Choroid plexus epithelial cell (primary cell): Measurements from ENCODE around the gene UBE2D3.

Experiments used
- DNase-seq: peaks from one replicate; pipeline ENCODE4 v3.0.0-alpha.2; 2010; ENCODE audit warnings: low read depth
- H3K4me3 ChIP-seq: 2 replicates; pipeline ENCODE4 v1.5.1; 2011; ENCODE audit warnings: low read depth, mild to moderate bottlenecking, control low read depth, low read length, moderate library complexity
- TF ChIP-seq, protein P1 (sequence below): conservative IDR thresholded peaks from 2 replicates; pipeline ENCODE4 v1.5.1; 2011; ENCODE audit warnings: low read depth, mild to moderate bottlenecking, control low read depth, inconsistent platforms, low read length, moderate library complexity

UBE2D3 gene

DNA sequence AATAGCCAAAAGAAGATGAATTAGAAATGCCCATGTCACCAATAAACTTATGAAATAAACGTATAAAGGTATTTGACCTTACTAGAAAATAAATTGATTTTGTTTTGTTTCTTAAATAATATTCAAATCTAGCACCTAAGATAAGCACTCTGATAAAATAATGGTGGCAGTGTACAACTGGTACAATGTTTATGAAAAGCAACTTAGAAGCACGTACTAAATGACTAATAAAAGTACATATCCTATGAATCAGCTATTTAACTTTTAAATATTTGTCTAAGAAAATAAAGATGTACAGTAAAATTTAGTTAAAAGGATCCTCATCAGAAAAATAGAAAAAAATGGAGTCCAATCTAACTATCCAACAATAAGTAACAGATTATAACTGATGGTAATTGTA, 73.3 kb downstream of the UBE2D3 start:
- no peak overlapping the region for H3K4me3 ChIP-seq
- no peak for DNase-seq
- TF ChIP-seq, protein P1, sequence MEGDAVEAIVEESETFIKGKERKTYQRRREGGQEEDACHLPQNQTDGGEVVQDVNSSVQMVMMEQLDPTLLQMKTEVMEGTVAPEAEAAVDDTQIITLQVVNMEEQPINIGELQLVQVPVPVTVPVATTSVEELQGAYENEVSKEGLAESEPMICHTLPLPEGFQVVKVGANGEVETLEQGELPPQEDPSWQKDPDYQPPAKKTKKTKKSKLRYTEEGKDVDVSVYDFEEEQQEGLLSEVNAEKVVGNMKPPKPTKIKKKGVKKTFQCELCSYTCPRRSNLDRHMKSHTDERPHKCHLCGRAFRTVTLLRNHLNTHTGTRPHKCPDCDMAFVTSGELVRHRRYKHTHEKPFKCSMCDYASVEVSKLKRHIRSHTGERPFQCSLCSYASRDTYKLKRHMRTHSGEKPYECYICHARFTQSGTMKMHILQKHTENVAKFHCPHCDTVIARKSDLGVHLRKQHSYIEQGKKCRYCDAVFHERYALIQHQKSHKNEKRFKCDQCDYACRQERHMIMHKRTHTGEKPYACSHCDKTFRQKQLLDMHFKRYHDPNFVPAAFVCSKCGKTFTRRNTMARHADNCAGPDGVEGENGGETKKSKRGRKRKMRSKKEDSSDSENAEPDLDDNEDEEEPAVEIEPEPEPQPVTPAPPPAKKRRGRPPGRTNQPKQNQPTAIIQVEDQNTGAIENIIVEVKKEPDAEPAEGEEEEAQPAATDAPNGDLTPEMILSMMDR: no peak

GRCh38 chr4:102751941-102752340, 75.4 kb downstream of the UBE2D3 start:
- no peak for DNase-seq
- H3K4me3 ChIP-seq: no peak overlapping the region
- TF ChIP-seq, protein P1: no peak
